HepG2 (cell line): ENCODE data around the gene ATP6V0A1. TPM values are rescaled to one million over a fixed set of nuclear protein-coding genes. Genes with fewer than 3 reads are reported as not detected.
A peak's percentile ranks its signal among the peaks of the same experiment; 100 is the strongest.

Source experiments
- ATAC-seq: fragments of 200-7000 bp; cut with Tn5 transposase; 3 replicates; pipeline ENCODE4 v1.9.1; 2020; ENCODE audit warnings: mild to moderate bottlenecking, moderate library complexity
- BruUV-seq: library from RNA; stranded (reverse); fragments of 400-500 nt; replicated peaks from 2 replicates; lab custom pipeline; 2021; lab: Mats Ljungman, UMichigan
- CTCF ChIA-PET: fragments of 300-600 bp; formaldehyde crosslinking; extraction: SDS; loops from one replicate; lab custom pipeline; 2021; ENCODE audit warnings: low total read pairs, inconsistent platforms, low intra/inter-chr PET ratio; lab: Yijun Ruan, JAX
- POLR2A ChIA-PET: fragments of 350-600 bp; sonication (Branson Sonifier 250); formaldehyde crosslinking; loops from one replicate; lab custom pipeline; 2020; ENCODE audit warnings: antibody characterized with exemption, inconsistent platforms; lab: Yijun Ruan, JAX
- DNase-seq: peaks from one replicate; pipeline ENCODE4 v3.0.0-alpha.2; 2015; ENCODE audit warnings: low spot score
- FAIRE-seq: peaks from 3 replicates; lab custom pipeline; 2011; peaks lifted over from hg19 to GRCh38; lab: Jason Lieb, UNC
- H2AFZ ChIP-seq: one replicate; pipeline ENCODE4 v1.6.1; 2011; ENCODE audit warnings: low read length, inconsistent platforms
- H3K27ac ChIP-seq: fragments of 300-600 bp; 3 replicates; pipeline ENCODE4 v1.8.0; 2011; ENCODE audit warnings: mixed run types, mild to moderate bottlenecking, mixed read lengths, low read length, inconsistent platforms; ENCODE audit not compliant: insufficient read depth; ENCODE audit errors: extremely low read length
- H3K27me3 ChIP-seq, 2 experiments: fragments of 200-600 bp in 1 of 2; 2 replicates in 1 of 2; 3 replicates in 1 of 2; pipeline versions ENCODE4 v1.6.0 to v1.8.0; 2011; ENCODE audit warnings: low read length in 2 of 2, mild to moderate bottlenecking in 2 of 2, moderate library complexity in 2 of 2, inconsistent platforms in 1 of 2; ENCODE audit not compliant: insufficient read depth in 2 of 2, control insufficient read depth in 1 of 2
- H3K36me3 ChIP-seq, 2 experiments: fragments of 200-600 bp in 1 of 2; replicated peaks in 1 of 2; 2 replicates in 1 of 2; 3 replicates in 1 of 2; pipeline versions ENCODE4 v1.5.1 to v1.8.0; 2011; ENCODE audit warnings: low read length in 2 of 2, inconsistent platforms in 1 of 2; ENCODE audit not compliant: insufficient read depth in 2 of 2, control insufficient read depth in 1 of 2
- H3K4me1 ChIP-seq: 2 replicates; pipeline ENCODE4 v1.5.1; 2012; ENCODE audit warnings: low read length, inconsistent platforms; ENCODE audit not compliant: insufficient read depth
- H3K4me2 ChIP-seq: 2 replicates; pipeline ENCODE4 v1.6.0; 2011; ENCODE audit warnings: low read depth, low read length, inconsistent platforms
- H3K4me3 ChIP-seq, 3 experiments: fragments of 200-600 bp in 1 of 3; sonication (generic), shearing (Covaris generic) in 1 of 3; replicated peaks in 1 of 3; 2 replicates each; pipeline ENCODE4 v1.5.1; 2011 to 2016; ENCODE audit warnings: low read length in 3 of 3, inconsistent platforms in 2 of 3, low read depth in 2 of 3, mild to moderate bottlenecking in 2 of 3, control low read depth in 1 of 3, mixed read lengths in 1 of 3; ENCODE audit not compliant: insufficient read depth in 1 of 3
- H3K79me2 ChIP-seq: one replicate; pipeline ENCODE4 v1.6.1; 2011; ENCODE audit warnings: low read length, inconsistent platforms; ENCODE audit not compliant: insufficient read depth
- H3K9ac ChIP-seq: 2 replicates; pipeline ENCODE4 v1.6.0; 2011; ENCODE audit warnings: mild to moderate bottlenecking, low read depth, low read length, inconsistent platforms; ENCODE audit not compliant: insufficient read depth
- H3K9me3 ChIP-seq: 2 replicates; pipeline ENCODE4 v1.5.1; 2012; ENCODE audit warnings: mild to moderate bottlenecking, low read length
- H4K20me1 ChIP-seq: 2 replicates; pipeline ENCODE4 v1.6.0; 2011; ENCODE audit warnings: inconsistent platforms, mild to moderate bottlenecking, low read length, moderate library complexity; ENCODE audit not compliant: insufficient read depth
- BRD4 ChIP-seq: sonication (generic); formaldehyde crosslinking; IDR thresholded peaks from 2 replicates; pipeline ENCODE4 v1.4.0; 2020; ENCODE audit warnings: missing genetic modification reagents
- CEBPB ChIP-seq: IDR thresholded peaks from 2 replicates; pipeline ENCODE4 v1.6.1; 2011; ENCODE audit warnings: low read depth, low read length, improper control_type of control experiment, borderline replicate concordance
- MXI1 ChIP-seq: IDR thresholded peaks from 3 replicates; pipeline ENCODE4 v1.6.1; 2012; ENCODE audit warnings: low read depth, low read length, inconsistent platforms, borderline replicate concordance
- NFE2 ChIP-seq: sonication (generic); formaldehyde crosslinking; IDR thresholded peaks from 2 replicates; pipeline ENCODE4 v1.4.0; 2020; ENCODE audit warnings: missing genetic modification reagents
- RFXANK ChIP-seq: IDR thresholded peaks from 2 replicates; pipeline ENCODE4 v1.6.1; 2016
- ZNF773 ChIP-seq: sonication (generic); formaldehyde crosslinking; IDR thresholded peaks from 2 replicates; pipeline ENCODE4 v1.4.0; 2020; ENCODE audit warnings: missing genetic modification reagents, borderline replicate concordance
- in situ Hi-C: cut with HindIII; loops from 2 replicates; pipeline ENCODE4 v1.10.0; 2017; ENCODE audit warnings: low pct_unique_long_range_greater_than_20kb; ENCODE audit not compliant: extremely low pct_ligation_motif_present
- intact Hi-C: fragments of 100-400 bp; cut with micrococcal nuclease; formaldehyde crosslinking; loops from one replicate; pipeline ENCODE4 v1.10.0; 2022; ENCODE audit not compliant: unreplicated experiment
- polyA plus RNA-seq, 8 experiments: library from polyadenylated mRNA; depleted of rRNA in 3 of 8; stranded (reverse) in 7 of 8; unstranded in 1 of 8; fragments of >200 nt; fragmentation: Illumina TruSeq in 4 of 8; extraction: Trizol in 4 of 8; gene quantifications; 2 replicates each; pipeline versions ENCODE4 v1.2.1 to v1.2.3, GENCODE V29; 2011 to 2016; ENCODE audit warnings: low read depth in 4 of 8, missing spikeins in 1 of 8, mixed read lengths in 1 of 8; ENCODE audit not compliant: insufficient read depth in 1 of 8
- total RNA-seq, 5 experiments: library from RNA; depleted of rRNA; stranded (reverse); fragments of >200 nt; fragmentation: Illumina TruSeq; extraction: Trizol; gene quantifications; 2 replicates each; pipeline ENCODE4 v1.2.3, GENCODE V29; 2016; ENCODE audit warnings: low read depth in 1 of 5
- TF ChIP-seq, protein P1 (sequence below): sonication (generic); formaldehyde crosslinking; IDR thresholded peaks from 2 replicates; pipeline ENCODE4 v1.5.1; 2020; ENCODE audit warnings: missing genetic modification reagents, mild to moderate bottlenecking, borderline replicate concordance
- TF ChIP-seq, protein P2 (sequence below): sonication (generic); formaldehyde crosslinking; IDR thresholded peaks from 2 replicates; pipeline ENCODE4 v1.4.0; 2020; ENCODE audit warnings: missing genetic modification reagents, borderline replicate concordance
- TF ChIP-seq, protein P3 (sequence below): sonication (generic); formaldehyde crosslinking; IDR thresholded peaks from 2 replicates; pipeline ENCODE4 v1.5.0; 2020; ENCODE audit warnings: mild to moderate bottlenecking, missing genetic modification reagents
- TF ChIP-seq, protein P4 (sequence below): sonication (generic); formaldehyde crosslinking; IDR thresholded peaks from 2 replicates; pipeline ENCODE4 v1.5.0; 2020; ENCODE audit warnings: missing genetic modification reagents
- TF ChIP-seq, protein P5 (sequence below): sonication (generic); formaldehyde crosslinking; IDR thresholded peaks from 2 replicates; pipeline ENCODE4 v1.5.0; 2020; ENCODE audit warnings: mild to moderate bottlenecking, missing genetic modification reagents

Gene ATP6V0A1
- total and polyA plus RNA-seq, 2 of the 13 experiments (the other 11 are each of a cell fraction or from before 2014, with no cell fraction given): 27.9 to 54.1 TPM

DNA sequence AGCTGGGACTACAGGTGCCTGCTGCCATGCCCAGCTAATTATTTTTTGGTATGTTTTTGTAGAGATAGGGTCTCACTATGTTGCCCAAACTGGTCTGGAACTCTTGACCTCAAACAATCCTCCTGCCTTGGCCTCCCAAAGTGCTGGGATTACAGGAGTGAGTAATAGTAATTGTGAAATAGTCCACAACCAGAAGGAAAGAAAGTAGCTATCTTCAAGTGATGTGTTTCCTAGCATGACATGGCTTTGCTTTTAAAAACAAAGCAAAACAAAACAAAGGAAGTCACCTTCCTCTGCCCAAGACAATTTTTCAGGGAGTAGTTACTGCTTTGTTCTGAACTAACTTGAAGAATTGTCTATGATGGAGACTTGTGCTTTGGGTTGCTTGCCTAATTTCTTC lies 27.0 kb downstream of the ATP6V0A1 start:
- TF ChIP-seq NFE2 (CRISPR knock-in tag) (no peak), MXI1 (no peak), BRD4 (no peak), RFXANK (CRISPR knock-in tag) (no peak), CEBPB (0 out of 2 replicates have a peak, but pooled peaks have one; percentile 13), ZNF773 (CRISPR knock-in tag) (no peak)
- TF ChIP-seq, protein P1, sequence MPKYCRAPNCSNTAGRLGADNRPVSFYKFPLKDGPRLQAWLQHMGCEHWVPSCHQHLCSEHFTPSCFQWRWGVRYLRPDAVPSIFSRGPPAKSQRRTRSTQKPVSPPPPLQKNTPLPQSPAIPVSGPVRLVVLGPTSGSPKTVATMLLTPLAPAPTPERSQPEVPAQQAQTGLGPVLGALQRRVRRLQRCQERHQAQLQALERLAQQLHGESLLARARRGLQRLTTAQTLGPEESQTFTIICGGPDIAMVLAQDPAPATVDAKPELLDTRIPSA (CRISPR knock-in tag): no peak
- TF ChIP-seq, protein P2, sequence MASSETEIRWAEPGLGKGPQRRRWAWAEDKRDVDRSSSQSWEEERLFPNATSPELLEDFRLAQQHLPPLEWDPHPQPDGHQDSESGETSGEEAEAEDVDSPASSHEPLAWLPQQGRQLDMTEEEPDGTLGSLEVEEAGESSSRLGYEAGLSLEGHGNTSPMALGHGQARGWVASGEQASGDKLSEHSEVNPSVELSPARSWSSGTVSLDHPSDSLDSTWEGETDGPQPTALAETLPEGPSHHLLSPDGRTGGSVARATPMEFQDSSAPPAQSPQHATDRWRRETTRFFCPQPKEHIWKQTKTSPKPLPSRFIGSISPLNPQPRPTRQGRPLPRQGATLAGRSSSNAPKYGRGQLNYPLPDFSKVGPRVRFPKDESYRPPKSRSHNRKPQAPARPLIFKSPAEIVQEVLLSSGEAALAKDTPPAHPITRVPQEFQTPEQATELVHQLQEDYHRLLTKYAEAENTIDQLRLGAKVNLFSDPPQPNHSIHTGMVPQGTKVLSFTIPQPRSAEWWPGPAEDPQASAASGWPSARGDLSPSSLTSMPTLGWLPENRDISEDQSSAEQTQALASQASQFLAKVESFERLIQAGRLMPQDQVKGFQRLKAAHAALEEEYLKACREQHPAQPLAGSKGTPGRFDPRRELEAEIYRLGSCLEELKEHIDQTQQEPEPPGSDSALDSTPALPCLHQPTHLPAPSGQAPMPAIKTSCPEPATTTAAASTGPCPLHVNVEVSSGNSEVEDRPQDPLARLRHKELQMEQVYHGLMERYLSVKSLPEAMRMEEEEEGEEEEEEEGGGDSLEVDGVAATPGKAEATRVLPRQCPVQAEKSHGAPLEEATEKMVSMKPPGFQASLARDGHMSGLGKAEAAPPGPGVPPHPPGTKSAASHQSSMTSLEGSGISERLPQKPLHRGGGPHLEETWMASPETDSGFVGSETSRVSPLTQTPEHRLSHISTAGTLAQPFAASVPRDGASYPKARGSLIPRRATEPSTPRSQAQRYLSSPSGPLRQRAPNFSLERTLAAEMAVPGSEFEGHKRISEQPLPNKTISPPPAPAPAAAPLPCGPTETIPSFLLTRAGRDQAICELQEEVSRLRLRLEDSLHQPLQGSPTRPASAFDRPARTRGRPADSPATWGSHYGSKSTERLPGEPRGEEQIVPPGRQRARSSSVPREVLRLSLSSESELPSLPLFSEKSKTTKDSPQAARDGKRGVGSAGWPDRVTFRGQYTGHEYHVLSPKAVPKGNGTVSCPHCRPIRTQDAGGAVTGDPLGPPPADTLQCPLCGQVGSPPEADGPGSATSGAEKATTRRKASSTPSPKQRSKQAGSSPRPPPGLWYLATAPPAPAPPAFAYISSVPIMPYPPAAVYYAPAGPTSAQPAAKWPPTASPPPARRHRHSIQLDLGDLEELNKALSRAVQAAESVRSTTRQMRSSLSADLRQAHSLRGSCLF: no peak
- TF ChIP-seq, protein P3, sequence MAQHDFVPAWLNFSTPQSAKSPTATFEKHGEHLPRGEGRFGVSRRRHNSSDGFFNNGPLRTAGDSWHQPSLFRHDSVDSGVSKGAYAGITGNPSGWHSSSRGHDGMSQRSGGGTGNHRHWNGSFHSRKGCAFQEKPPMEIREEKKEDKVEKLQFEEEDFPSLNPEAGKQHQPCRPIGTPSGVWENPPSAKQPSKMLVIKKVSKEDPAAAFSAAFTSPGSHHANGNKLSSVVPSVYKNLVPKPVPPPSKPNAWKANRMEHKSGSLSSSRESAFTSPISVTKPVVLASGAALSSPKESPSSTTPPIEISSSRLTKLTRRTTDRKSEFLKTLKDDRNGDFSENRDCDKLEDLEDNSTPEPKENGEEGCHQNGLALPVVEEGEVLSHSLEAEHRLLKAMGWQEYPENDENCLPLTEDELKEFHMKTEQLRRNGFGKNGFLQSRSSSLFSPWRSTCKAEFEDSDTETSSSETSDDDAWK (CRISPR knock-in tag): no peak
- TF ChIP-seq, protein P4, sequence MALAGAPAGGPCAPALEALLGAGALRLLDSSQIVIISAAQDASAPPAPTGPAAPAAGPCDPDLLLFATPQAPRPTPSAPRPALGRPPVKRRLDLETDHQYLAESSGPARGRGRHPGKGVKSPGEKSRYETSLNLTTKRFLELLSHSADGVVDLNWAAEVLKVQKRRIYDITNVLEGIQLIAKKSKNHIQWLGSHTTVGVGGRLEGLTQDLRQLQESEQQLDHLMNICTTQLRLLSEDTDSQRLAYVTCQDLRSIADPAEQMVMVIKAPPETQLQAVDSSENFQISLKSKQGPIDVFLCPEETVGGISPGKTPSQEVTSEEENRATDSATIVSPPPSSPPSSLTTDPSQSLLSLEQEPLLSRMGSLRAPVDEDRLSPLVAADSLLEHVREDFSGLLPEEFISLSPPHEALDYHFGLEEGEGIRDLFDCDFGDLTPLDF: no peak
- TF ChIP-seq, protein P5, sequence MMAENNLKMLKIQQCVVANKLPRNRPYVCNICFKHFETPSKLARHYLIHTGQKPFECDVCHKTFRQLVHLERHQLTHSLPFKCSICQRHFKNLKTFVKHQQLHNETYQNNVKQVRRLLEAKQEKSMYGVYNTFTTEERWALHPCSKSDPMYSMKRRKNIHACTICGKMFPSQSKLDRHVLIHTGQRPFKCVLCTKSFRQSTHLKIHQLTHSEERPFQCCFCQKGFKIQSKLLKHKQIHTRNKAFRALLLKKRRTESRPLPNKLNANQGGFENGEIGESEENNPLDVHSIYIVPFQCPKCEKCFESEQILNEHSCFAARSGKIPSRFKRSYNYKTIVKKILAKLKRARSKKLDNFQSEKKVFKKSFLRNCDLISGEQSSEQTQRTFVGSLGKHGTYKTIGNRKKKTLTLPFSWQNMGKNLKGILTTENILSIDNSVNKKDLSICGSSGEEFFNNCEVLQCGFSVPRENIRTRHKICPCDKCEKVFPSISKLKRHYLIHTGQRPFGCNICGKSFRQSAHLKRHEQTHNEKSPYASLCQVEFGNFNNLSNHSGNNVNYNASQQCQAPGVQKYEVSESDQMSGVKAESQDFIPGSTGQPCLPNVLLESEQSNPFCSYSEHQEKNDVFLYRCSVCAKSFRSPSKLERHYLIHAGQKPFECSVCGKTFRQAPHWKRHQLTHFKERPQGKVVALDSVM: peak; percentile 38; the same call in 1 of the 2 replicates
- TF ChIP-seq, all 625 proteins: peak for 2
- intact Hi-C loops: loop anchor here (10.0 kb wide), 1 partner anchor 61 kb away; the partner anchor contains the start of gene CAVIN1
- Histone ChIP-seq H3K9me3 (no peaks in the 10 kb centered on the region), H3K9ac (no peak overlapping the region), H4K20me1 (no peaks in the 10 kb centered on the region), H3K4me1 (peaks cover 49% of the 10 kb centered on the region), H3K27me3 (no peaks in the 10 kb centered on the region), H3K4me3 (no peak overlapping the region), H3K36me3 (peaks cover 40 to 76% of the 10 kb centered on the region in 2 experiments), H3K79me2 (no peaks in the 10 kb centered on the region), H2AFZ (no peak overlapping the region), H3K4me2 (no peak overlapping the region), H3K27ac (no peak overlapping the region)
- POLR2A ChIA-PET: no interaction called here
- no peak for DNase-seq
- no peak for FAIRE-seq
- CTCF ChIA-PET: no interaction called here
- no peak for ATAC-seq
- in situ Hi-C loops: no loop called here
- BruUV-seq: no TSS peak
